MM.1S (cell line): ENCODE data around the gene TAS1R1.

Experiments used
- CTCF ChIP-seq: fragments of 300-600 bp; sonication (generic); IDR thresholded peaks from 2 replicates; pipeline ENCODE4 v1.5.1; 2016; ENCODE audit warnings: antibody characterized with exemption, low read length, mixed read lengths
- EZH2 ChIP-seq: fragments of 300-600 bp; sonication (generic); optimal IDR thresholded peaks from 2 replicates; pipeline ENCODE3; 2017; ENCODE audit warnings: low read depth, mild to moderate bottlenecking, antibody characterized with exemption, low read length, mixed read lengths
- EZH2phosphoT487 ChIP-seq: fragments of 300-600 bp; sonication (generic); IDR thresholded peaks from 2 replicates; pipeline ENCODE4 v1.6.1; 2018; ENCODE audit warnings: antibody characterized with exemption, low read length

- TF ChIP-seq EZH2phosphoT487 (no peak), CTCF (no peak), EZH2 (no peak)
These were observed 35.0 kb upstream of the TAS1R1 start for GRCh38 chr1:6519935-6520671.
